ENCODE data around the gene TIMM22.

Gene TIMM22

GRCh38 chr17:1018547-1018946, 21.6 kb downstream of the TIMM22 start:
- no peak for DNase-seq (ENCODE audit: low read depth, low spot score)

DNA sequence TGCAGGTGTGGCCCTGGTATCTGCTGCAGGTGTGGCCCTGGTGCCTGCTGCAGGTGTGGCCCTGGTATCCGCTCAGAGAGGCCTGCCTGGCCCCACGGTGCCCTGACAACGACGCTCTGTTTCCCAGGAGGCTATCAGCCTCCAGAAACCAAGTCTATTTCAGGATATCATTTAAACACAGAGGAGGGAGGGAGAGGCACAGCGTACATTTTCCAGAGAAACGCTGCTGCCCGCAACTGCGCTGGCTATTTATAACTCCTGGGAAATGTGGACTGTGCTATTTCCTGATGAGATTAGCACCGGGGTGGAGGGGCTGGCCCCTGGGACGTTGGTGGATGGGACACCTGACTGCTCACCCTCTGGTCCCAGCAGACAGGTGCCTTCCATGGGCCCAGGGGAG, 22.5 kb downstream of the TIMM22 start:
- no peak for DNase-seq (ENCODE audit: low read depth, low spot score)

DNA sequence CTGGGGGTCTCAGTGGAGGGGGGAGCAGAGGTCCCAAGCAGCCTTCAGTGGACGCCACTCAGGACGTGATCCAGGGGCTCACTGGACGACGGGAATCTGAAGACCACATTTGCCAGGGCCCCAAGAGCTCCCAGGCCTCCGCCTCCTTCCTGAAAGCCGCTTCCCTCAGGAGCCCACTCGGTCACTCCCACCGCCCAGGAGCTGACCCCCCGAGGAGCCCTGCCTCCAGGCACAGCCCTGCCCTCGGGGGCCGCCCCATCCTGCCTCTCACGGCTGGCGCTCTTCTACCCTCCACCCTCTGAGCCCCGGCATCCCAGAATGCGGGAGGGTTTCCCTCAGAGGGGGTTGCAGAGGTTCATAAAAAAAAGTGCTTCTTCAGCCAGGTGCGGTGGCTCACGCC, 24.2 kb downstream of the TIMM22 start:
- DNase-seq (ENCODE audit: low read depth, low spot score) = no peak

- DNase-seq (ENCODE audit: low read depth, low spot score) = no peak
Measured at GRCh38 chr17:1022278-1023024, 25.5 kb downstream of the TIMM22 start.

DNA sequence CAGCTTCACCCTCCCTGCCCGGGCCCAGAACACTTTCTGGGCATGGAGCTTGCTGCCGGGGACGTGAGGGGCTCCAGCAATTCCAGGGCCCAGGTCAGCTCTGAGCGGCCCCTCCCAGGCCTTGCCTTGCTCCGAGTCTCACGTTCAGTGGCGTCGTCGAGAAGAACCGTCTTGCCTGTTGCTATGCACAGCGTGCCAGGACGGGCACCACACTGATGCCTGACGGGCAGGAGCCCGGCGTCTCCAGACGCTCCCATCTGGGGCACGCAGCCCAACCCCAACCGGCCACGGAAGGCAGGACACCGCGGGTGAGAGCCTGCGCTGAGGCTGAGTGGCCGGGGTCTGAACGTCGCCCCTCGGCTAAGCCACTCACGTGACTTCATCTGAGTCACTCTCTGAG, 27.1 kb downstream of the TIMM22 start:
- DNase-seq (ENCODE audit: low read depth, low spot score) = no peak

GRCh38 chr17:1025733-1026598, 29.0 kb downstream of the TIMM22 start:
- no peak for DNase-seq (ENCODE audit: low read depth, low spot score)

- DNase-seq (ENCODE audit: low read depth, low spot score) = no peak
Measured at GRCh38 chr17:1026599-1026975, 29.7 kb downstream of the TIMM22 start.

- no peak for DNase-seq (ENCODE audit: low read depth, low spot score)
Measured at GRCh38 chr17:1027044-1027443, 30.1 kb downstream of the TIMM22 start.

GRCh38 chr17:1029196-1029921, 32.4 kb downstream of the TIMM22 start:
- DNase-seq (ENCODE audit: low read depth, low spot score) = no peak

- DNase-seq (ENCODE audit: low read depth, low spot score) = no peak
Measured at GRCh38 chr17:1029922-1030644, 33.2 kb downstream of the TIMM22 start.

GRCh38 chr17:1030684-1031532, 34.0 kb downstream of the TIMM22 start:
- DNase-seq (ENCODE audit: low read depth, low spot score) = no peak

- DNase-seq (ENCODE audit: low read depth, low spot score) = no peak
Measured at GRCh38 chr17:1031711-1032110, 34.8 kb downstream of the TIMM22 start.

DNA sequence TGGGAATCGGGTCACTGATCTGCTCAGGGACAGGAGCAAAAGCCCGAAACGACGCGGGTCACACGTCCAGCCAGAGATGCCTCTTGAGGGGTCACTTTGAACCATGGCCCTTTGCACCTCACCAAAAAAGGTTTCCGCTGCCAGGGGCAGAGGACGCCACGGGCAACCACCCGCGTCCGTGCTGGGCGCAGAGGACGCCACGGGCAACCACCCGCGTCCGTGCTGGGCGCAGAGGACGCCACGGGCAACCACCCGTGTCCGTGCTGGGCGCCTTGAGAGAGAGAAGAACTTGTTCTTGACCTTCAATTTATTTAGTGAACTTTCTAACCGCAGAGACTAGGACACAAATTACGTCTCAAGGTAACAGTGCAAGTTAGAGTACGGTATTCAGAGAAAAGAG, 35.5 kb downstream of the TIMM22 start:
- DNase-seq (ENCODE audit: low read depth, low spot score) = no peak

DNA sequence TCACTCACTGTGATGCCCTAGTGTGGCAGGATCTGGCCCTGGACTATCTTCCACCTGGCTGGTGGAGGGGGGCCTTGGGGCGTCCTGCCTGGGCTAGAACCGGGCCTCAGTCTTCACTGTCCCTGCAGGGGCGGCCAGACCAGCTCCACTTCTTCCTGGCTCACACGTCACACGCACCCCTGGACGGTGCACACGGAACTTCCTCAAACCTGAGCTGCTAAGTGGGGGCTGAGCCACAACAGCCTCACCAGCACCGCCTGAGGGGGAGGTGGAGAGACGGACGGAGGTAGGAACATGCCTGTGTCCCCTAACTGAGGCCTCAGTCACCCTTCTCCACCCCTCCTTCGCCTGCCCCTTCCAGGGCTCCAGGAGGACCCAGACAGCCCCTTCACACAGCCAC, 36.6 kb downstream of the TIMM22 start:
- no peak for DNase-seq (ENCODE audit: low read depth, low spot score)

DNA sequence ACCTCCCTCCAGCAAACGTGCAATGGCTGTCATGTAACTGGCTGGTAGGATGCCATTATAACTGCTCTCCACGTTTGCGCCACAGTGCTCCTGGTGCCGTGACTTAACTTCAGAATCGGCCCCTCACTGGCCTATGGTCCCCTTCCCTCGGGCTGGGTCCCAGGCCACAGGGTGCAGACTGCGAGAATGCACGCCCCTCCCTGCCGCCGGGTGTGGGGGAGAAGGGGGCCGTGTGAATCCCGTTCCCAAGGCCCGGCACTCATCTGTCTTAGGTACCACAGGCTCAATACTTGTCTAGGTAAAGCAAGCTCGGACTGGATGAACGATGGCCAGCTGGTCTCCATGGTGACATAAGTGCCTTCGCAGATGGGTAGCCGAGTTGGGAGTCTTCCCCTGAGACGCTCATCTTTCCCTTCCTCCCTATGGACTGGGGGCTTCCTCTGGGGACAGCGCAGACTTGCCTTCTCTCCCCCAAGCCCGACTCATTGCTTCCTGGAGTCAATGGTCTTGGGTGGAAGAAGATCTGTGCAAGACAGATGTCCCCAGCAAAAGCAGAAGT, 37.8 kb downstream of the TIMM22 start:
- DNase-seq (ENCODE audit: low read depth, low spot score) = no peak

GRCh38 chr17:1035546-1036170, 38.7 kb downstream of the TIMM22 start:
- no peak for DNase-seq (ENCODE audit: low read depth, low spot score)

GRCh38 chr17:1036171-1036844, 39.4 kb downstream of the TIMM22 start:
- no peak for DNase-seq (ENCODE audit: low read depth, low spot score)

- no peak for DNase-seq (ENCODE audit: low read depth, low spot score)
Measured at GRCh38 chr17:1036845-1037237, 39.9 kb downstream of the TIMM22 start.

- no peak for DNase-seq (ENCODE audit: low read depth, low spot score)
Measured at GRCh38 chr17:1037238-1037879, 40.4 kb downstream of the TIMM22 start.
